Choroid plexus epithelial cell (primary cell): ENCODE measurements around the gene NCS1.

ENCODE experiments used
- DNase-seq: peaks from one replicate; pipeline ENCODE4 v3.0.0-alpha.2; 2010; ENCODE audit warnings: low read depth
- H3K4me3 ChIP-seq: 2 replicates; pipeline ENCODE4 v1.5.1; 2011; ENCODE audit warnings: low read depth, mild to moderate bottlenecking, control low read depth, low read length, moderate library complexity
- TF ChIP-seq, protein P1 (sequence below): conservative IDR thresholded peaks from 2 replicates; pipeline ENCODE4 v1.5.1; 2011; ENCODE audit warnings: low read depth, mild to moderate bottlenecking, control low read depth, inconsistent platforms, low read length, moderate library complexity

The NCS1 gene

DNA sequence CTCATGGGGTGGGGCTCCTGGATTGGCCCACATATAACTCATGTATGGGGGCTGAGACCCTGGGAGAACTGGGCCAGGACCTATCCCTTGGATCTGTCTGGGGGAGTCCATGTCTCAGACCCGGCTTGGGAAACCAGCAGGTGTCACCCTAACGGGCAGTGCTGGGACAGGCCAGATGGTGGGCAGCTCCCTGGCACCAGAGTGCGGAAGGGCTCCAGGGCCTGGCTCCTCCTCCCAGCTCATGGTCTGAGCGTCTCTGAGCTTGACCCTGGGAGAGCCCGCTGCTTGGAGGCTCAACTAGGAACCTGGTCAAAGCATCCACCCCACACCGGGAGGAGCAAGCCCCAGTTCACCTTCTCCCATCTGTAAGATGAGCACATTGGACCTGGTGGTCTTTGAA lies 15.5 kb upstream of the NCS1 start:
- TF ChIP-seq, protein P1, sequence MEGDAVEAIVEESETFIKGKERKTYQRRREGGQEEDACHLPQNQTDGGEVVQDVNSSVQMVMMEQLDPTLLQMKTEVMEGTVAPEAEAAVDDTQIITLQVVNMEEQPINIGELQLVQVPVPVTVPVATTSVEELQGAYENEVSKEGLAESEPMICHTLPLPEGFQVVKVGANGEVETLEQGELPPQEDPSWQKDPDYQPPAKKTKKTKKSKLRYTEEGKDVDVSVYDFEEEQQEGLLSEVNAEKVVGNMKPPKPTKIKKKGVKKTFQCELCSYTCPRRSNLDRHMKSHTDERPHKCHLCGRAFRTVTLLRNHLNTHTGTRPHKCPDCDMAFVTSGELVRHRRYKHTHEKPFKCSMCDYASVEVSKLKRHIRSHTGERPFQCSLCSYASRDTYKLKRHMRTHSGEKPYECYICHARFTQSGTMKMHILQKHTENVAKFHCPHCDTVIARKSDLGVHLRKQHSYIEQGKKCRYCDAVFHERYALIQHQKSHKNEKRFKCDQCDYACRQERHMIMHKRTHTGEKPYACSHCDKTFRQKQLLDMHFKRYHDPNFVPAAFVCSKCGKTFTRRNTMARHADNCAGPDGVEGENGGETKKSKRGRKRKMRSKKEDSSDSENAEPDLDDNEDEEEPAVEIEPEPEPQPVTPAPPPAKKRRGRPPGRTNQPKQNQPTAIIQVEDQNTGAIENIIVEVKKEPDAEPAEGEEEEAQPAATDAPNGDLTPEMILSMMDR = peak; percentile 26
- no peak for DNase-seq
- H3K4me3 ChIP-seq = no peak overlapping the region

DNA sequence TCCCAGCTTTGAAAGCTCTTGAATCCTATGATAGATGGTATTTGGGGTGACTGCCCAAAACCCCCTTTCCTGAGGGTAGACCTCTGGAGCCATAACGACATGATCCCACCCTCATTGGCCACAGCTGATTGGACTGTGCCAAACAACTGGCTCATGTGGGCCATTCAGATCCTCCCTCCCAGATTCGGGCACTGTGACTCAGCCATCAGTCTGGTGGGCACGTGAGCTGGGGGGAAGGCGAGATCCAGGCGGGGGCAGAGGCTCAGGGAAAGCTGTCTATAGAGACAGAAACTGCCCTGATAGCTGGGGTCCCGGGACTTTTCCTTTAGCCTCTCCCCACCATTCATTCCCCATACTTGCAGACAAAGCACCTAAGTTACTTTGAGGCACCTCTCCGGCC lies 15.1 kb upstream of the NCS1 start:
- TF ChIP-seq, protein P1 = no peak
- H3K4me3 ChIP-seq = no peak overlapping the region
- no peak for DNase-seq

DNA sequence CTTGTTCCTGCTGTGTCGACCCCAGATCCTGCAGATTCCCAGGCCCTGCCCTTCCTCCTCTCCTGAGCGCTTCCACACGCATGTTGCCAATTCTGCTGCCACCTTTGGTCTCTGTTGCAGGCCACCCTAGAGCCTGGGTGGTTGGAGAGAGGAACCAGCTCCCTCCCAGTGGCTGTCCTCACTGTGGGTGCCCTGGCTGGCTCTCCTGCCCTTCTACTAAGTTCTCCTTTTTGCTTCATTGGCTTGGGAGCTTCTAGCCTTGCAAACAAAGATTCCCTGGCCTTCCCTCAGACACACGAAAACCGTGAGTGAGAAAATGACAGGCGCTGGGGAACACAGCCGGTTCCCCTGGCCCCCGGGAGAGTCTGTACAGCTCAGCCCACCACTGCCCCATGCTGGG lies 14.2 kb upstream of the NCS1 start:
- no peak for DNase-seq
- H3K4me3 ChIP-seq = no peak overlapping the region
- TF ChIP-seq, protein P1 = no peak

DNA sequence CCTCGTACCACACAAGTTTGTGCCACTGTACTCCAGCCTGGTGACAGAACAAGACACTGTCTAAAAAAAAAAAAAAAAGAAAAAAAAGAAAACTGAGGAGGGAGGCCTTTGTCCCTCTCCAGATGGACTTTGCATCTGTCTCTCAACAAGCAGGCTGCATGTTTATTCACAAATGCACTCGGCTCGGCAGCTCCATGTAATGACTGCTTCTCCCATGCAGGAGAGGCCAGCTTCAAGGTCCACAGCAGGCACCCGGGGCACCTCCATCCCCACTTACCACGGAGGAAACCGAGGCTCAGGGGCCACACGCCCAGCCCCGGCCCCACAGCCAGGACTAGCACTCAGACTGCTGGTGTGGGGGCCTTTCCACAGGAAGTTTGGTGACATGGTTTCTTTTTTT lies 13.1 kb upstream of the NCS1 start:
- TF ChIP-seq, protein P1 = no peak
- H3K4me3 ChIP-seq = no peak overlapping the region
- DNase-seq = no peak

DNA sequence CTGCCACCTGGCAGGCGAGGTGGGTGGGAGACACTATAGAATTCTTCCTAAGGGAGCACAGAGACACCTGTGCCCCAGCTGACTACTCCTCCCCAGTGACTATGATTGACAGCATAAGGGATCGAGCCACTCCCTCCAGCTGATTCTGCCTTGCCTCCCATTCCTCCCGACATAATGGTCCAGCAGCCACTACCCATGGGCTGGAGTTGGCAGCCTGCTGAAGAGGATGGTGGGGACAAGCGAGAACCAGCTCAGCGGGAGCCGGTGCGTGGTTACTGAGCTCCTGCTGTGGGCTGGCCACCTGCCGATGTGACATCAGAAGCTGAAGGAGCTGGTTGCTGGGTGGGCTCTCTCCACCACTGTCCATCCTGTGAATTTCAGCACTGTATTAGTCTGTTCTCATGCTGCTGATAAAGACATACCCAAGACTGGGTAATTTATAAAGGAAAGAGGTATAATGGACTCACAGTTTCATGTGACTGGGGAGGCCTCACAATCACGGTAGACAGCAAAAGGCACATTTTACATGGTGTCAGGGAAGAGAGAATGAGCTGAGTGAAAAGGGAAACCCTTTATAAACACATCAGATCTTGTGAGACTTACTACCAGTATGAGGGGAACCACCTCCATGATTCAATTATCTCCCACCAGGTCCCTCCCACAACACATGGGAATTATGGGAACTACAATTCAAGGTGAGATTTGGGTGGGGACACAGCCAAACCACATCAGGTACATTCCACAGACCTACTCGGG lies 12.1 kb upstream of the NCS1 start:
- TF ChIP-seq, protein P1 = no peak
- H3K4me3 ChIP-seq = no peak overlapping the region
- DNase-seq = no peak

DNA sequence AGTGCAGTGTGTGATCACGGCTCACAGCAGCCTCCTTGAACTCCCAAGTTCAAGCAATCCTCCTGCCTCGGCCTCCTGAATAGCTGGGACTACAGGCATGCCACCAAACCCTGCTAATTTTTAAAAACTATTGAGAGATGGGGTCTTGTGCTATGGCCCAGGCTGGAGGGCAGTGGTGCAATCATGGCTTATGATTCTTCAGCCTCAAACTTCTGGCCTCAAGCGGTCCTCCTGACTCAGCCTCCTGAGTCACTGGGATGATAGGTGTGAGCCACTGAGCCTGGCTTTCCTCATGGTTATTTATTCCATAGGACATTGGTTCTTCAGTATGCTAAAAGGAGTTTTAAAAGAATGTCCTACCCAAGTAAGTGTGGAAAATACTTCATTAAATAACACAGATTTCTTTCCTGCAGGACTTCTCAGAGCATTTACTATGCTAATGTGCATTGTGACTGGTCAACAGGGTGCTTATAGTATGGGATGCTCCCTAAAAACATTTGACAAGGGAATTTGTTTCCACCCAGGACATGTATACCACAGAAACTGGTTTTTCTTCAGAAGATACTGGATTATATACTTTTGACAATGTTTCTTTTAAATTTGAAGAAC lies 11.2 kb upstream of the NCS1 start:
- H3K4me3 ChIP-seq = no peak overlapping the region
- TF ChIP-seq, protein P1 = no peak
- no peak for DNase-seq

DNA sequence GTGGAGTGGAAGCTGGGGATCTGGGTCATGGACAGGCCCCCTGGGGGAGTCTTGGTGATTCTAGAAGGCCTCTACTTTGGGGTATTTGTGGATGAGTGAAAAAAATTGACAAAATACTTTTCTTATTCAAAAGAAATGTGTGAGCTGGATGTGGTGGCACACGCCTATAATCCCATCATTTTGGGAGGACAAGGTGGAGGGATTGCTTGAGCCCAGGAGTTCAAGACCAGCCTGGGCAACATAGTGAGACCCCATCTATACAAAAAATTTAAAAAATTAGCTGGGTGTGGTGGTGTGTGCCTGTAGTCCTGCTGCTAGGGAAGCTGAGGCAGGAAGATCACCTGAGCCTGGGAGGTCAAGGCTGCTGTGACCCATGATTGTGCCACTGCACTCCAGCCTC lies 6.6 kb upstream of the NCS1 start:
- DNase-seq = no peak
- TF ChIP-seq, protein P1 = no peak
- no peak overlapping the region for H3K4me3 ChIP-seq
